AG04450 (cell line): ENCODE data around the gene ELFN1. TPM values are rescaled to one million over a fixed set of nuclear protein-coding genes. Genes with fewer than 3 reads are reported as not detected.

Experiments used
- CTCF ChIA-PET: fragments of 300-600, 350-600 bp; formaldehyde crosslinking; extraction: SDS; loops from one replicate; lab custom pipeline; 2022; ENCODE audit warnings: antibody characterized with exemption, inconsistent platforms; lab: Charles Lee
- POLR2A ChIA-PET: fragments of 350-600 bp; formaldehyde crosslinking; extraction: SDS; loops from one replicate; lab custom pipeline; 2021; ENCODE audit warnings: antibody characterized with exemption, inconsistent platforms; lab: Yijun Ruan, JAX
- DNase-seq: peaks from one replicate; pipeline ENCODE4 v3.0.0-alpha.2; 2011; ENCODE audit warnings: low read depth, low spot score
- H3K27ac ChIP-seq: one replicate; pipeline ENCODE4 v1.5.1; 2012; ENCODE audit warnings: low read depth, low read length, control low read depth
- H3K27me3 ChIP-seq: one replicate; pipeline ENCODE4 v1.6.0; 2012; ENCODE audit warnings: low read length; ENCODE audit not compliant: control insufficient read depth, insufficient read depth
- H3K4me3 ChIP-seq: 2 replicates; pipeline ENCODE4 v1.5.1; 2011; ENCODE audit warnings: mild to moderate bottlenecking, low read depth, low read length, control low read depth
- H3K9me3 ChIP-seq: 2 replicates; pipeline ENCODE4 v1.5.1; 2012; ENCODE audit warnings: low read length; ENCODE audit not compliant: control insufficient read depth, insufficient read depth
- CTCF ChIP-seq: IDR thresholded peaks from 2 replicates; pipeline ENCODE4 v1.5.1; 2011; ENCODE audit warnings: low read depth, low read length, control low read depth, inconsistent platforms
- polyA plus RNA-seq: library from polyadenylated mRNA; depleted of rRNA; stranded (reverse); fragments of >200 nt; gene quantifications from 2 replicates; pipeline ENCODE4 v1.2.3, GENCODE V29; 2011

The ELFN1 gene
- polyA plus RNA-seq, 1 experiment: 0.10 TPM

- Histone ChIP-seq H3K4me3 (no peak overlapping the region), H3K9me3 (peaks cover 3% of the 10 kb centered on the region; the same call in 1 of the 2 replicates), H3K27ac (no peak overlapping the region), H3K27me3 (peaks cover 37% of the 10 kb centered on the region)
- no peak for DNase-seq
- TF ChIP-seq CTCF: no peak
- CTCF ChIA-PET: no interaction called here
- POLR2A ChIA-PET: no interaction called here
Measured at GRCh38 chr7:1651031-1651446, 19.0 kb upstream of the ELFN1 start.

- no peak for DNase-seq
- Histone ChIP-seq H3K9me3 (peaks cover 3% of the 10 kb centered on the region; the same call in 1 of the 2 replicates), H3K27me3 (peaks cover 36% of the 10 kb centered on the region), H3K27ac (no peak overlapping the region), H3K4me3 (no peak overlapping the region)
- CTCF ChIA-PET: no interaction called here
- POLR2A ChIA-PET: interaction anchor here (0.7 kb wide), 1 partner anchor 628 kb away, joined by 7 read pairs; no protein-coding TSS in a partner anchor
- TF ChIP-seq CTCF: no peak
Measured at GRCh38 chr7:1651891-1652290, 18.2 kb upstream of the ELFN1 start.

- ChIA-PET POLR2A (no interaction called here), CTCF (interaction anchor here (0.6 kb wide), 1 partner anchor 542 kb away, joined by 3 read pairs; no protein-coding TSS in a partner anchor)
- H3K4me3 ChIP-seq: no peak overlapping the region
- peaks cover 3% of the 10 kb centered on the region; the same call in 1 of the 2 replicates for H3K9me3 ChIP-seq
- no peak for DNase-seq
- H3K27me3 ChIP-seq: peaks cover 20% of the 10 kb centered on the region
- TF ChIP-seq CTCF: no peak
- no peak overlapping the region for H3K27ac ChIP-seq
Measured at GRCh38 chr7:1653500-1653899, 16.6 kb upstream of the ELFN1 start.

GRCh38 chr7:1654111-1654510, 16.0 kb upstream of the ELFN1 start:
- no peak for TF ChIP-seq CTCF
- DNase-seq: no peak
- Histone ChIP-seq H3K4me3 (no peak overlapping the region), H3K27me3 (peaks cover 14% of the 10 kb centered on the region), H3K9me3 (peaks cover 3% of the 10 kb centered on the region; the same call in 1 of the 2 replicates), H3K27ac (no peak overlapping the region)
- POLR2A ChIA-PET: no interaction called here
- CTCF ChIA-PET: no interaction called here

GRCh38 chr7:1654738-1655475, 15.2 kb upstream of the ELFN1 start:
- Histone ChIP-seq H3K27me3 (peaks cover 11% of the 10 kb centered on the region), H3K9me3 (peaks cover 3% of the 10 kb centered on the region; the same call in 1 of the 2 replicates), H3K27ac (no peak overlapping the region), H3K4me3 (no peak overlapping the region)
- ChIA-PET CTCF (no interaction called here), POLR2A (no interaction called here)
- DNase-seq: no peak
- TF ChIP-seq CTCF: no peak
